Right ventricle myocardium superior (tissue), 1 donor: ENCODE results near the gene SYNJ2BP. TPM values are rescaled to one million over a fixed set of nuclear protein-coding genes. Genes with fewer than 3 reads are reported as not detected.

Source experiments
- ATAC-seq: fragments of 200-7000 bp; cut with Tn5 transposase; one replicate; pipeline ENCODE4 v1.9.1; 2020; ENCODE audit warnings: mild to moderate bottlenecking; ENCODE audit not compliant: poor library complexity
- DNase-seq: peaks from one replicate; pipeline ENCODE4 v3.0.0-alpha.2; 2020
- intact Hi-C: fragments of 100-400 bp; cut with DNase I; formaldehyde crosslinking; loops from one replicate; pipeline ENCODE4 v1.11.2; 2022
- total RNA-seq: library from RNA; stranded (reverse); fragmentation: NEBNext Ultra II Directional; extraction: Animal tissue kit (Norgen Biotek cat#: 25700); gene quantifications from one replicate; pipeline ENCODE4 v1.2.1, GENCODE V29; 2021
- donor health status: DM: no; HTN: yes; CAD: no; lungs with severe emphysema.

Gene SYNJ2BP
- total RNA-seq, 1 donor from 2014 or later: 54.8 TPM

DNA sequence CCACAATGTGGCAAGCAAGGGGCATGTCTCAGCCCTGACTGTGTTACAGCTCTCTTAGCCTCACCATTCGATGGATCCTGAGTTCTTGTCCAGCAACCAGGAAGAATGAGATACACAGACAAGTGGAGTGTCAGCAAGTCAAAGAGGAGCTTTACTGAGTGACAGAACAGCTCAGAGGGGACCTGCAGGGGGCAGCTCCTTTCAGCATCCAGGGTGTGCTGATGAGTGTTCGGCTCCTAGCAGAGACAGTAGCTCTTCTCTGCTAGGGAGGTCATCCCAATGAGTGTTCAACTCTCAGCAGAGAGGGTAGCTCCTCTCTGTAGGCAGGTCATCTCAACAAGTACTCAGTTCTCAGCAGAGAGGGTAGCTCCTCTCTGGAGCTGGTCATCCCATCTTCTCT lies 19.1 kb downstream of the SYNJ2BP start:
- intact Hi-C loops: no loop called here
- DNase-seq (no peak), ATAC-seq (no peak)

DNA sequence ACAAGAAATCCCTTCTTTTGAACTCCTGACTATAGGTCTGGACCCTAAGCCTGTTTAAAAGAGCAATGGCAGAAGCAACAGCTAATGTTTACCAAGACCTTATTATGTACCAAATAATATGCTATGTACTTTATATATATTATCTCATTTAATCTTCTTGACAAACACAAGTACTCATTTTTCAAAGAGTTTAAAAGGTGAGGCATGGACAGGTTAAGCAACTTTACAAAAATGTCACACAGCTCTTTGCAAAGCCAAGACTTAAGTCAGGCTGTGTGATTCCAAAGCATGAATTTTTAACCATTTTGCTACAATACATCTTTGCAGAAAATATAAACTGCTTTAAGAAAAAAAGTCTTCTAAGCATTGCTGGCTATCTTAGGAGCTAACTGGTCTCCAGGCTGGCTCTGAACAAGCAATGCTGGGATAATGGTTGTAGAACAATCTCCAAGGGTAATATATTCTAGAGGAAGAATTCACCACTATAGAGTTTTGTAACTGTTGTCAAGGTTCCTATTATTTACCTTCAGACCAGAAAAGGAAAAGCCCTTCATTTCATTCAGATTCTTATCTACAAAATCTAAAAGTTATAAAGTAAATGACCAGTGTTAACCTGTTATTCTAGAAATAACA lies 22.1 kb downstream of the SYNJ2BP start:
- intact Hi-C loops: no loop called here

DNA sequence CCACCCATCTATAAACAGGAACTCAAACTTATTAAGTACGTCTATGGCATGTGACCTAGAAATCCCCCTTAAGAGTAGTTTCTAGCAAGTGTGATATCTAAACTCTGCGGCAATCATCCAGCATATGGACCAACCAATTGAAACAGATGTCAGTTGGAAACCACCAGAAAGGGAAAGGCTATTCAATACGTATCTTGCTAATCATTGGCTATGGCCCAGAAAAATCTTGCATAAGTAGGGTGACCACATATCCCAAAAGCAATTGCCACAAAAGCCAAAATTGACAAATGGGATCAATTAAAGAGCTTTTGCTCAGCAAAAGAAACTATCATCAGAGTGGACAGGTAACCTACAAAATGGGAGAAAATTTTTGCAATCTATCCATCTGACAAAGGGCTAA lies 24.2 kb downstream of the SYNJ2BP start:
- ATAC-seq: no peak
- DNase-seq: no peak
- intact Hi-C loops: no loop called here

More for the DNA sequence above, 22.1 kb downstream of the SYNJ2BP start:
- DNase-seq (no peak), ATAC-seq (no peak)

DNA sequence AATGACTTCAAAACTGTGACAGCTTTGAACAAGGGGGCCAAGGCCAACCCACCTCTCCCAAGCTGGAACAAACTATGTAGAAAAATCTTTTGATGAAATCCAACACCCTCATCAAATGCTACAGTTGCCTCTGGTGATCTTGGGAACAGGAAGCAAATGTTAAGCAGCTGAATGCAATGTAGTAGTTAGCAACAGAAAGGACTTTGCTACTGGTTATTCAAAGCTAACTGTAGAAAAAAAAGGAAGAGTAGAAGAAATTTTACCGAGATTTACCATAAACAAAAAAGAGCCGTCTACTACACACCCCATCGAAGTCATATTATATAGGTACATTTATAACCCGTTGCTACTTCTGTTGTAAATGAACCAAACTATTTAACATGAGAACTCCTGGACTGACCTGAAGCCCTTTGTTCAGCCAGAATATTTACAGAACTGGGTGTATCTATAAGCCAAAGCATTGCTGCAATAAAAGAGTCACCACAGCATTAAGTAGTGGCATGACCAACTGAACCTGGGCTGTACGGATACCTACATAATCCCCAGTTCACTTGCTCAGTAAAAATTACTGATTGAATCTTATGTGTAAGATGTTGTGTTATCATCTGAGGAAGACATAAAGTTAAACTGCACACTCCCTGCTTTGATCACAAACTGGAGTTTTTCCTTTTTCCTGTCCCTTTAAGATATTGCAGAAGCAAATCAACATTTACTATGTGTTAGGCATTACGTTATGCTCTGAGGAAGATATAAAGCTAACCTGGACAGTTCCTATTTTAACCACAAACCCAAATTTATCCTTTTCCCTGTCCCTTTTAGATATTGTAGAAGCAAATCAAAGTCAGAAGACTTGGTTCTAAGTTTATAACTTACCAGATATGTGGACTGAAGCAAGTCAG lies 25.1 kb downstream of the SYNJ2BP start:
- intact Hi-C loops: no loop called here
- ATAC-seq (no peak), DNase-seq (no peak)

DNA sequence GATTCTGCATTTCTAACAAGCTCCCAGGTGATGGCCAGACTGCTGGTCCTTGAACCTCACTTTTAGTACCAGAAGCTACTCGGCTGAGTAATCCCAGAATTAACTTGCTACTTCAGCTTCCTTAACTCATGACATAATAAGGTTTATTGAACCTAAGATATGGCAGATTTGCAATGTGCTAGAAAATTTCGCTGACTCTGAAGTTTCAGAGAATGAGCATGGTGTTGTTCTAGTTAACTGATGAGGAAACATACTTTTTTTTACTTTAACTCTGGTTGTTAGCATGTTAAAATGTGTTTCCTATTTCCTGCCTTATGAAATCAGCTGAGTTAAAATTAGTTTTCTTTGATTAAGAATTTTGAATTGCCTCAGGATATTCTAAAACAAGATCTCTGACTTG lies 34.4 kb downstream of the SYNJ2BP start:
- DNase-seq (no peak), ATAC-seq (no peak)
- intact Hi-C loops: no loop called here

DNA sequence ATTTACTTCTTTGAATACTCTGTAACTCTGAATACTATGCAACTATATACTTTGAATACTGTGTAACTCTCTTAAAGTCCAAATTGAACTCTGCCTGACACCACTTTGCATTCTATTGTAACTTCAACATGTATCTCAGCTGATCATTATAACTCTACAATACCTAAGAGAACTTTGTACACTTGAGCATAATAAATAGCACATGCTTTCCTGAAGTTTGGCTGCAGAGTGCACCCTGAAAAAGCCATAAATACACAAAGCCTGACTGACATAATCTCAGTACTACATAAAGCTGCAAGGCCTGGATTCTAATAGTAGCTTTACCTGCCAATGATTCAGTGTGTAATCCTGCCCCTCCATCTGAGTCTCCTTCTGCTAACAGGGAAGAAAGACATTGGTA lies 36.1 kb downstream of the SYNJ2BP start:
- ATAC-seq (no peak), DNase-seq (no peak)
- intact Hi-C loops: no loop called here

DNA sequence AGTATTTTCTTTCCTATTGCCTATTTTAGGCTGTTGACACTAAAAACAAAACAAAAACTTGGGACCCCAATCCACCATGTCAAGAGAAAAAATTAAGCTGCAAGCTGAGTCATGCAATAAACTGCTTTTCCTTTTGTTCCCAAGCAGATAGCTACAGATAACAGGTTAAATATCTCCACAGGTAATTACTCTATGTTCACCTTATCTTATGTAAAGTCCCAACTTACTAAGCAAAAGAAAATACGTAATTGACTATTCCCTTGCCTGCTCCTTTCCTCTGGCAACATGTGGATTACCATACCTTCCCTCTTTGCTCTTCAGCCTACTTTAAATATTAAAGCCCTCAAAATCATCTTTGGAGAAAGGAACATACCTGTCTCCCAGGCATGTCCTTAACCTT lies 38.2 kb downstream of the SYNJ2BP start:
- DNase-seq (no peak), ATAC-seq (no peak)
- intact Hi-C loops: no loop called here

Other genes starting within 250 kb of the SYNJ2BP start
- gene SLC8A3, start 228.1 kb downstream of the SYNJ2BP start, total RNA-seq: 0.16 TPM
- 26.5 TPM for gene COX16, start 57.4 kb downstream of the SYNJ2BP start, total RNA-seq
- 0.48 TPM for gene ADAM21, start 35.1 kb upstream of the SYNJ2BP start, total RNA-seq
- 0.40 TPM for gene ADAM20, start 117.9 kb upstream of the SYNJ2BP start, total RNA-seq
- 17.7 TPM for gene MED6, start 183.6 kb upstream of the SYNJ2BP start, total RNA-seq
- 0.91 TPM for gene TTC9, start 224.8 kb upstream of the SYNJ2BP start, total RNA-seq